ENCODE measurements around the gene STK40.
A peak's percentile ranks its signal among the peaks of the same experiment; 100 is the strongest.

STK40 gene

GRCh38 chr1:36377791-36378492 lies 7.8 kb downstream of the STK40 start:
- DNase-seq = no peak

GRCh38 chr1:36372617-36373016 lies 13.1 kb downstream of the STK40 start:
- no peak for DNase-seq

- DNase-seq = peak in 48 of 56 donors; percentile 9 to 86 (median 46)
Observed at GRCh38 chr1:36369061-36369861, 16.5 kb downstream of the STK40 start.

GRCh38 chr1:36367798-36368197 lies 17.9 kb downstream of the STK40 start:
- DNase-seq = no peak

- DNase-seq = no peak
Observed at GRCh38 chr1:36367066-36367465, 18.7 kb downstream of the STK40 start.

- peak in 50 of 56 donors; percentile 15 to 88 (median 58) for DNase-seq
Observed at GRCh38 chr1:36366091-36366661, 19.5 kb downstream of the STK40 start.

GRCh38 chr1:36365381-36365780 lies 20.3 kb downstream of the STK40 start:
- DNase-seq = peak in 30 of 56 donors; percentile 3 to 79 (median 25)

GRCh38 chr1:36359911-36360550 lies 25.7 kb downstream of the STK40 start:
- no peak for DNase-seq

- no peak for DNase-seq
Observed at GRCh38 chr1:36359383-36359782, 26.3 kb downstream of the STK40 start.

GRCh38 chr1:36358514-36359084 lies 27.1 kb downstream of the STK40 start:
- peak in 9 of 56 donors; percentile 7 to 42 (median 18) for DNase-seq

GRCh38 chr1:36355811-36356210 lies 29.9 kb downstream of the STK40 start:
- DNase-seq = no peak

GRCh38 chr1:36354486-36354885 lies 31.2 kb downstream of the STK40 start:
- DNase-seq = no peak

GRCh38 chr1:36352910-36353878 lies 32.5 kb downstream of the STK40 start:
- DNase-seq = no peak

- no peak for DNase-seq
Observed at GRCh38 chr1:36352125-36352909, 33.4 kb downstream of the STK40 start.

GRCh38 chr1:36351227-36351977 lies 34.3 kb downstream of the STK40 start:
- peak in 11 of 56 donors; percentile 3 to 37 (median 16) for DNase-seq

GRCh38 chr1:36350659-36351226 lies 35.0 kb downstream of the STK40 start:
- peak in 1 of 56 donors; percentile 16 for DNase-seq

- peak in 2 of 56 donors; percentile 12 to 13 for DNase-seq
Observed at GRCh38 chr1:36349839-36350238, 35.9 kb downstream of the STK40 start.

GRCh38 chr1:36349241-36349671 lies 36.5 kb downstream of the STK40 start:
- no peak for DNase-seq

All from nucleus accumbens (tissue), 56 donors.